Left lung (tissue), 10 donors: ENCODE measurements around the gene KRTAP19-4. TPM values are rescaled to one million over a fixed set of nuclear protein-coding genes. Genes with fewer than 3 reads are reported as not detected.

Experiments used
- ATAC-seq: fragments of 200-7000 bp; cut with Tn5 transposase; one replicate; pipeline ENCODE4 v1.9.1; 2020; ENCODE audit warnings: moderate library complexity
- DNase-seq, 4 donors: peaks; one replicate each; pipeline ENCODE4 v3.0.0-alpha.2; 2013 to 2020
- H3K27ac ChIP-seq, 2 donors: fragments of 200-600 bp; sonication (generic) in 1 of 2; one replicate each; pipeline versions ENCODE4 v1.5.0 to v1.8.0; 2020 to 2021
- H3K27me3 ChIP-seq, 2 donors: fragments of 200-600 bp; sonication (generic) in 1 of 2; one replicate each; pipeline versions ENCODE4 v1.5.0 to v1.8.0; 2020 to 2021
- H3K36me3 ChIP-seq, 2 donors: fragments of 200-600 bp; sonication (generic) in 1 of 2; one replicate each; pipeline versions ENCODE4 v1.5.0 to v1.8.0; 2020 to 2021
- H3K4me1 ChIP-seq, 2 donors: fragments of 200-600 bp; one replicate each; pipeline ENCODE4 v1.8.0; 2021
- H3K4me3 ChIP-seq, 2 donors: fragments of 200-600 bp; sonication (generic) in 1 of 2; one replicate each; pipeline versions ENCODE4 v1.5.0 to v1.8.0; 2020 to 2021; ENCODE audit warnings: mild to moderate bottlenecking in 1 of 2
- H3K9me3 ChIP-seq, 2 donors: fragments of 200-600 bp; sonication (generic) in 1 of 2; one replicate each; pipeline versions ENCODE4 v1.5.0 to v1.8.0; 2020 to 2021
- intact Hi-C, 2 donors: fragments of 100-400 bp; cut with DNase I; formaldehyde crosslinking; loops; one replicate each; pipeline versions ENCODE4 v1.11.2 to v1.14.2; 2022
- polyA plus RNA-seq, 6 donors: library from polyadenylated mRNA; unstranded; fragments of 120-200 nt; gene quantifications; one replicate each; pipeline ENCODE4 v1.2.1, GENCODE V29; 2013; ENCODE audit not compliant: insufficient read length in 6 of 6
- total RNA-seq, 2 donors: library from RNA; stranded (reverse); fragmentation: NEBNext Ultra II Directional; extraction: Animal tissue kit (Norgen Biotek cat#: 25700); gene quantifications; one replicate each; pipeline ENCODE4 v1.2.1, GENCODE V29; 2021
- TF ChIP-seq, protein P1 (sequence below), 2 donors: fragments of 200-600 bp; sonication (generic) in 1 of 2; IDR thresholded peaks; one replicate each; pipeline versions ENCODE4 v1.5.0 to v1.8.0; 2021; ENCODE audit warnings: antibody characterized with exemption in 2 of 2
- donor health status: DM: no; HTN: yes; CAD: no.
- donor health status: DM: no; HTN: no; CAD: no.

The KRTAP19-4 gene
- total and polyA plus RNA-seq, 8 donors: not detected

DNA sequence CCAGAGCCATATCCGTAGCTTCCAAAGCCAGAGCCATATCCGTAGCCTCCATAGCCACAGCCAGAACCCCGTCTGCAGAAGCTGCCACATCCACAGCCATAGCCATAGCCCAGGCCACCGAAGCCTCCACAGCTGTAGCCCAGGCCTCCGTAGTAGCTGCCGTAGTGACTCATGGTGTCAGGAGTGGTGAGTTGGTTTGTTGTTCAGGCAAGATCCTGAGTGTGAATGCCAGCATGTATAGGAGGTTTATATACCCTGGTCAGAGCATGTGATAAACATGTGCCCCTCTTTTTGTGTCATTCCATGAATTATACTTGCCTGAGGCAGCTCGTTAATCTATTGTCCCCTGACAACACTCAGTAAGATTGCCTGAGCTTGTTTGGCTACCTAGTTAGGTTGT lies 16.8 kb downstream of the KRTAP19-4 start, which contains the start of gene KRTAP19-1:
Gene KRTAP19-1 (minus strand): TSS at position 223 of the 400 bp plus-strand sequence. CDS start 50 bp downstream, at position 173.
- ATAC-seq: no peak
- intact Hi-C loops: no loop called here
- H3K36me3 ChIP-seq: no peaks in the 10 kb centered on the region
- H3K27me3 ChIP-seq: no peaks in the 10 kb centered on the region
- no peak within 1 kb of the TSS for H3K4me3 ChIP-seq
- TF ChIP-seq, protein P1, sequence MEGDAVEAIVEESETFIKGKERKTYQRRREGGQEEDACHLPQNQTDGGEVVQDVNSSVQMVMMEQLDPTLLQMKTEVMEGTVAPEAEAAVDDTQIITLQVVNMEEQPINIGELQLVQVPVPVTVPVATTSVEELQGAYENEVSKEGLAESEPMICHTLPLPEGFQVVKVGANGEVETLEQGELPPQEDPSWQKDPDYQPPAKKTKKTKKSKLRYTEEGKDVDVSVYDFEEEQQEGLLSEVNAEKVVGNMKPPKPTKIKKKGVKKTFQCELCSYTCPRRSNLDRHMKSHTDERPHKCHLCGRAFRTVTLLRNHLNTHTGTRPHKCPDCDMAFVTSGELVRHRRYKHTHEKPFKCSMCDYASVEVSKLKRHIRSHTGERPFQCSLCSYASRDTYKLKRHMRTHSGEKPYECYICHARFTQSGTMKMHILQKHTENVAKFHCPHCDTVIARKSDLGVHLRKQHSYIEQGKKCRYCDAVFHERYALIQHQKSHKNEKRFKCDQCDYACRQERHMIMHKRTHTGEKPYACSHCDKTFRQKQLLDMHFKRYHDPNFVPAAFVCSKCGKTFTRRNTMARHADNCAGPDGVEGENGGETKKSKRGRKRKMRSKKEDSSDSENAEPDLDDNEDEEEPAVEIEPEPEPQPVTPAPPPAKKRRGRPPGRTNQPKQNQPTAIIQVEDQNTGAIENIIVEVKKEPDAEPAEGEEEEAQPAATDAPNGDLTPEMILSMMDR (IDR thresholded peaks at IDR 0.05): no peak
- no peaks in the 10 kb centered on the region for H3K4me1 ChIP-seq
- no peaks in the 10 kb centered on the region for H3K9me3 ChIP-seq
- no peak for DNase-seq
- no peak within 1 kb of the TSS for H3K27ac ChIP-seq

DNA sequence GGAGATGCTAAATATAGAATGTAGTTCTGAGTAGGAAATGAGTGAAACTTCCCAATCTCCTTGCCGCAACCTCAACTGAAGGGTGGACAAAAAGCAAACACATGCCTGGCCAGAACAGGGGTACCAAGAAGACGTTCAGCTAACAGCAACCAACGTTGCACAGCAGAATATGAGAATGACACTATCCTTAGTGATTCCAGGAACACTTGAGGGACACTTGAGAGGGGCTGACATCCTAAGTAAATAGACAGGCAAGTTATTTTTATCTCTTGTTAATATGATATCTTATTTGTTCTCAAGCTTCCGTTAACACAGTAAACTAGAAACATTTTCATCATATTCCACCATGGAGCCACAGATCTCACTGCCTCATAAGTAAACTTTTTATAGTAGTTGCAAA lies 17.7 kb downstream of the KRTAP19-4 start:
- no peaks in the 10 kb centered on the region for H3K4me1 ChIP-seq
- H3K27me3 ChIP-seq: no peaks in the 10 kb centered on the region
- ATAC-seq: no peak
- no peaks in the 10 kb centered on the region for H3K9me3 ChIP-seq
- TF ChIP-seq, protein P1 (IDR thresholded peaks at IDR 0.05): no peak
- H3K27ac ChIP-seq: no peak overlapping the region
- no peak for DNase-seq
- H3K4me3 ChIP-seq: no peak overlapping the region
- intact Hi-C loops: no loop called here
- H3K36me3 ChIP-seq: no peaks in the 10 kb centered on the region

DNA sequence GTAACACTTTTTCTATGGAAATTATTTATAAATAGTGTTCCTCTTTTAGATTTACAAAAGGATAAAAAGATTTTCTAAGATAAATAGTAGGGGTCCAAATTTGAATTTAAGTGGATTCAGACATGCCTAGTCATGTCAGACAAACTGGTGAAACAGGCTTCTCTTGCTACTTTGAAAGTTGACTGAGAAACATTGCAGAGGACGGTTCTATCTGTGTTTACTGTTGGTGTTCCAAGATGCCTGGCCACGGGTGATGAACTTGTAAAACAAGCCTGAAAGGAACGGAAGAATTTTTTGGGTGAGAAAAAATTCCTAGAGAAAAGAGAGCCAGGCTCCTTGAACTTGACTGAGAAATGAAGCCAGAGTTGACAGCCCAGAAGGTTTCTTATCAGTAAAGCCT lies 19.0 kb downstream of the KRTAP19-4 start:
- intact Hi-C loops: no loop called here
- H3K36me3 ChIP-seq: no peaks in the 10 kb centered on the region
- no peaks in the 10 kb centered on the region for H3K27me3 ChIP-seq
- H3K9me3 ChIP-seq: no peaks in the 10 kb centered on the region
- ATAC-seq (no peak), DNase-seq (no peak)
- no peak overlapping the region for H3K4me3 ChIP-seq
- TF ChIP-seq, protein P1 (IDR thresholded peaks at IDR 0.05): no peak
- H3K4me1 ChIP-seq: no peaks in the 10 kb centered on the region
- H3K27ac ChIP-seq: no peak overlapping the region

DNA sequence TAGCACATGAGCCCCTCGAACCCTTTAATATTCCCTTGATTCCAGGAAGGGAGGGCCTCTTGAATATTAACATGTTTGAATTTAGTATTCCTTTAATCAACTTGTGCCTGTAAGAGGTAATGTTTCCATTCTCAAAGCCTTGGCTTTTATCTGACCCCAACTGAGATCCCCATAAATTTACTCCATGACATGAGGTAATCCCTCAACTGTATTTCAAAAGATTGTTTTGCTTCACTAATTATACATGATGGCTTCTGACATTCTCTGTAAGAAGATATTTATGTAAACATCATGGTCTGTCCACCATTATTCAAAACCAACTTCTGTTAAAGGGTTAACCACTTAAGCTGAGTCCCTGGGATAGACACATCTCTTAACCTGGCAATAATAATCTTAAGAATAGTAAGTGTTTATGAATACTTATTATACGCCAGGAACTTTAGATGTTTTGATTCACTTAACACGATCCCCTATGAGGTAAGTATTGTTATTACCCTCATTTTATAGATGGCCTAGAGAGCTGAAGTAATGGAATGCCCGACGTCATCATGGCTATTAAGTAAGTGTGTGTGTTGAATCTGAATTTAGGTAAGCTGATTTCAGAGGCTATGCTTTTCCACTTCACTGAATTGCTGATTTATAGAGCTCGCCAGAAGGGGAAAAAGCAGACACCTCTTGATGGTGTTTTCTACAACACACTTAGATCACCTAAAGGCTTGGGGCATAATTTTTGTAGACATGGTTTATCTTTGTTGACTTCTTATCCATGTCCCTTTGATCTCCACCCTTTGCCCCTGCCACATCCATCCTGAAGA lies 27.9 kb downstream of the KRTAP19-4 start:
- H3K27ac ChIP-seq: no peak overlapping the region
- no peaks in the 10 kb centered on the region for H3K27me3 ChIP-seq
- no peaks in the 10 kb centered on the region for H3K36me3 ChIP-seq
- H3K9me3 ChIP-seq: no peaks in the 10 kb centered on the region
- no peaks in the 10 kb centered on the region for H3K4me1 ChIP-seq
- H3K4me3 ChIP-seq: no peak overlapping the region
- DNase-seq (no peak), ATAC-seq (no peak)
- TF ChIP-seq, protein P1 (IDR thresholded peaks at IDR 0.05): no peak
- intact Hi-C loops: no loop called here

DNA sequence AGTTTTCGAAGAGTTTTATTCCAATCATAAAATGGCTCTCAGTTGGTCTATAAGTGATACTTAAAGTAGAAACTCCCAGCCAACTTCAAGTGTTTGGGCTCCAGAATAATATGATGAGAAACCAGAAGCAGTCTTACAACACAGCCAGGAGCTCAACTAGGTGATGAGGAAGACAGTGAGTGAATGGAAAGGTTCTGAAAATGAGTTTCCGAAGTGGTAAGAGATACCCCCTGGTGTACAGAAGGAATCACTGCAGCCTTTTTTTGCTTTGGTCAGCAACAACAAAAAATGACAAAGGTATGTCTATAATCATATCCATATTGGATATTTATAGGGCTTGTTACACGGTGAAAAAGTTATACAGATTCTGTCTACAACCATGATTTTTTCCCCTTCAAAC lies 33.3 kb downstream of the KRTAP19-4 start:
- intact Hi-C loops: no loop called here
- TF ChIP-seq, protein P1 (IDR thresholded peaks at IDR 0.05): peak in 1 of 2 donors; percentile 17

More for the DNA sequence above, 33.3 kb downstream of the KRTAP19-4 start:
- no peak overlapping the region for H3K27ac ChIP-seq
- ATAC-seq (no peak), DNase-seq (no peak)
- H3K27me3 ChIP-seq: no peaks in the 10 kb centered on the region
- no peaks in the 10 kb centered on the region for H3K4me1 ChIP-seq
- H3K36me3 ChIP-seq: no peaks in the 10 kb centered on the region
- H3K4me3 ChIP-seq: no peak overlapping the region
- H3K9me3 ChIP-seq: no peaks in the 10 kb centered on the region
